Measurements from ENCODE around the gene BORCS5.

The BORCS5 gene

GRCh38 chr12:12357719-12358461 is 1.0 kb downstream of the BORCS5 start:
- ATAC-seq: peak; percentile 1; the same call in 1 of the 3 replicates
- TF ChIP-seq CSRNP3 (CRISPR knock-in tag; IDR thresholded peaks at IDR 0.05): no peak
- no peak for TF ChIP-seq ARNTL (CRISPR knock-in tag; IDR thresholded peaks at IDR 0.05; ENCODE audit: borderline replicate concordance, low read depth)
- no peak for TF ChIP-seq POU6F1 (CRISPR knock-in tag; IDR thresholded peaks at IDR 0.05; ENCODE audit: borderline replicate concordance, low read depth)
- no peak for TF ChIP-seq CSDC2 (CRISPR knock-in tag; IDR thresholded peaks at IDR 0.05)
- no peak for TF ChIP-seq ZNF8 (CRISPR knock-in tag; IDR thresholded peaks at IDR 0.05)
- TF ChIP-seq TCF4 (CRISPR knock-in tag; IDR thresholded peaks at IDR 0.05; ENCODE audit: borderline replicate concordance): no peak
- no peak for TF ChIP-seq ZFP3 (CRISPR knock-in tag; IDR thresholded peaks at IDR 0.05)
- TF ChIP-seq ISL1 (CRISPR knock-in tag; IDR thresholded peaks at IDR 0.05): no peak
- no peak for TF ChIP-seq PPARA (CRISPR knock-in tag; IDR thresholded peaks at IDR 0.05; ENCODE audit: borderline replicate concordance)
- no peak for TF ChIP-seq CREB5 (CRISPR knock-in tag; IDR thresholded peaks at IDR 0.05; ENCODE audit: low read depth)
- no peak for TF ChIP-seq BACH2 (CRISPR knock-in tag; IDR thresholded peaks at IDR 0.05; ENCODE audit: borderline replicate concordance)
- no peak for TF ChIP-seq ZNF70 (CRISPR knock-in tag; IDR thresholded peaks at IDR 0.05)
- TF ChIP-seq ZFP30 (CRISPR knock-in tag; IDR thresholded peaks at IDR 0.05): no peak

- TF ChIP-seq ARNTL (CRISPR knock-in tag; IDR thresholded peaks at IDR 0.05; ENCODE audit: borderline replicate concordance, low read depth): no peak
- TF ChIP-seq PPARA (CRISPR knock-in tag; IDR thresholded peaks at IDR 0.05; ENCODE audit: borderline replicate concordance): no peak
- no peak for TF ChIP-seq ZNF70 (CRISPR knock-in tag; IDR thresholded peaks at IDR 0.05)
- no peak for TF ChIP-seq ZNF8 (CRISPR knock-in tag; IDR thresholded peaks at IDR 0.05)
- no peak for TF ChIP-seq PATZ1 (CRISPR knock-in tag; IDR thresholded peaks at IDR 0.05; ENCODE audit: borderline replicate concordance)
- no peak for TF ChIP-seq TCF4 (CRISPR knock-in tag; IDR thresholded peaks at IDR 0.05; ENCODE audit: borderline replicate concordance)
- TF ChIP-seq SNAI2 (CRISPR knock-in tag; IDR thresholded peaks at IDR 0.05): no peak
- TF ChIP-seq TSHZ2 (CRISPR knock-in tag; IDR thresholded peaks at IDR 0.05): no peak
- no peak for TF ChIP-seq ISL1 (CRISPR knock-in tag; IDR thresholded peaks at IDR 0.05)
- no peak for TF ChIP-seq CSRNP3 (CRISPR knock-in tag; IDR thresholded peaks at IDR 0.05)
- TF ChIP-seq ZNF565 (CRISPR knock-in tag; conservative IDR thresholded peaks at IDR 0.05; ENCODE audit: low read depth): no peak
- no peak for TF ChIP-seq ZC3H10 (CRISPR knock-in tag; IDR thresholded peaks at IDR 0.05)
- TF ChIP-seq GLIS3 (CRISPR knock-in tag; IDR thresholded peaks at IDR 0.05): no peak
- no peak for TF ChIP-seq CREB5 (CRISPR knock-in tag; IDR thresholded peaks at IDR 0.05; ENCODE audit: low read depth)
- TF ChIP-seq ESRRG (CRISPR knock-in tag; IDR thresholded peaks at IDR 0.05): no peak
- no peak for TF ChIP-seq POU6F1 (CRISPR knock-in tag; IDR thresholded peaks at IDR 0.05; ENCODE audit: borderline replicate concordance, low read depth)
- ATAC-seq: no peak
Observed at GRCh38 chr12:12358528-12358927, 1.6 kb downstream of the BORCS5 start.

Data from SK-N-SH treated with all-trans-retinoic acid at 6 μM for 48 hours (cell line).